ENCODE results near the gene ENHO.

Gene ENHO

DNA sequence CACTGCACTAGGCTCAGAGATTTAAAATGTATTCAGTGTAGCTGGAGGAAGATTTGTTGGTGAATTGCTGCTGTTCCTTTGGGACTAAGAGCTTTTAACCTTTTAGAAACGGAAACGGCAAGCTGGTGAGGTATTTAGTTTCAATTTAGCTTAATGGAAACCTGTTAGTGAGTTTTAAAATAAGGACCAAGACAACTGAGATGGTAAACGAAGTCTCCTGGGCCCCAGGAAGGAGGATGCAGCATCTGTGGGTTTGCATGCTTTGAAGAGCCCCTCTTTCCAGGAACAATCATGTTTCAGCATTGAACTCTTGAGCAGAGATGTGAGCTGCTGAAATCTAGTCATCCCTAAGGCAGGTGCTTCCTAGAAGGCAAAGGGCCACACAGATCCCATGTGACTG, 47.7 kb downstream of the ENHO start:
- no peak for DNase-seq (ENCODE audit: low read depth)
